ENCODE measurements around the gene NR1H4. TPM values are rescaled to one million over a fixed set of nuclear protein-coding genes. Genes with fewer than 3 reads are reported as not detected.
"Not testable (repeated sequence)": the region's sequence is repeated elsewhere in the genome, so short reads cannot be mapped to it uniquely, and the experiment has no call there.

The NR1H4 gene
- polyA plus RNA-seq, 3 donors, result 0.04 to 0.75 (median 0.67) TPM

GRCh38 chr12:100553936-100554335 is 80.3 kb downstream of the NR1H4 start:
- H3K27ac ChIP-seq (ENCODE audit: low read depth, low read length), result no peak overlapping the region
- 51 to 58% (median 54%) methylated on average over 3 of the region's 3 CpGs for WGBS, 3 donors

GRCh38 chr12:100554608-100555077 is 81.0 kb downstream of the NR1H4 start:
- no peak overlapping the region for H3K27ac ChIP-seq (ENCODE audit: low read depth, low read length)
- 0% methylated on average over 1 of the region's 1 CpG for whole genome bisulfite sequencing, 3 donors

GRCh38 chr12:100555722-100556121 is 82.1 kb downstream of the NR1H4 start:
- H3K27ac ChIP-seq (ENCODE audit: low read depth, low read length), result no peak overlapping the region
- WGBS, 3 donors, result 46 to 50% (median 47%) methylated on average over 2 of the region's 2 CpGs

GRCh38 chr12:100557357-100557756 is 83.7 kb downstream of the NR1H4 start:
- 92 to 96% (median 96%) methylated on average over 2 of the region's 2 CpGs for WGBS, 3 donors
- H3K27ac ChIP-seq (ENCODE audit: low read depth, low read length), result no peak overlapping the region

GRCh38 chr12:100559261-100559660 is 85.6 kb downstream of the NR1H4 start:
- WGBS, 3 donors, result 92 to 100% (median 96%) methylated on average over 5 to 21 of the region's 21 CpGs
- H3K27ac ChIP-seq (ENCODE audit: low read depth, low read length), result not testable (repeated sequence)

GRCh38 chr12:100564090-100564489 is 90.4 kb downstream of the NR1H4 start:
- WGBS, 3 donors, result 38 to 72% (median 45%) methylated on average over 2 of the region's 2 CpGs
- H3K27ac ChIP-seq (ENCODE audit: low read depth, low read length), result no peak overlapping the region

- no peak overlapping the region for H3K27ac ChIP-seq (ENCODE audit: low read depth, low read length)
- 83 to 92% (median 88%) methylated on average over 6 of the region's 6 CpGs for WGBS, 3 donors
Observed at GRCh38 chr12:100564905-100565467, 91.3 kb downstream of the NR1H4 start.

- WGBS, 3 donors, result 62 to 67% (median 66%) methylated on average over 3 of the region's 3 CpGs
- no peak overlapping the region for H3K27ac ChIP-seq (ENCODE audit: low read depth, low read length)
Observed at GRCh38 chr12:100565987-100566545, 92.4 kb downstream of the NR1H4 start.

- no peak overlapping the region for H3K27ac ChIP-seq (ENCODE audit: low read depth, low read length)
- 32 to 35% (median 33%) methylated on average over 3 of the region's 3 CpGs for WGBS, 3 donors
Observed at GRCh38 chr12:100566887-100567637, 93.4 kb downstream of the NR1H4 start.

- no peak overlapping the region for H3K27ac ChIP-seq (ENCODE audit: low read depth, low read length)
Observed at GRCh38 chr12:100567945-100568344, 94.3 kb downstream of the NR1H4 start.

GRCh38 chr12:100572184-100572583 is 98.5 kb downstream of the NR1H4 start:
- H3K27ac ChIP-seq (ENCODE audit: low read depth, low read length), result no peak overlapping the region
- 93 to 99% (median 98%) methylated on average over 3 of the region's 3 CpGs for WGBS, 3 donors

GRCh38 chr12:100573292-100574186 is 99.9 kb downstream of the NR1H4 start, which contains the start of gene GAS2L3:
Gene GAS2L3 (plus strand): TSS chr12:100573684. CDS start chr12:100594905, 21,221 bp downstream.
- H3K27ac ChIP-seq (ENCODE audit: low read depth, low read length), result no peak within 1 kb of the TSS
- WGBS, 3 donors, result 1 to 2% (median 2%) methylated on average over 69 to 70 of the region's 70 CpGs

GRCh38 chr12:100574187-100575074 is 100.8 kb downstream of the NR1H4 start:
- WGBS, 3 donors, result 10 to 16% (median 16%) methylated on average over 15 of the region's 15 CpGs
- H3K27ac ChIP-seq (ENCODE audit: low read depth, low read length), result no peak overlapping the region

- WGBS, 3 donors, result 70 to 74% (median 70%) methylated on average over 3 of the region's 3 CpGs
- H3K27ac ChIP-seq (ENCODE audit: low read depth, low read length), result no peak overlapping the region
Observed at GRCh38 chr12:100576331-100577036, 102.8 kb downstream of the NR1H4 start.

GRCh38 chr12:100578923-100579322 is 105.3 kb downstream of the NR1H4 start:
- no peak overlapping the region for H3K27ac ChIP-seq (ENCODE audit: low read depth, low read length)
- WGBS, 3 donors, result 89 to 97% (median 97%) methylated on average over 5 of the region's 5 CpGs

- no peak overlapping the region for H3K27ac ChIP-seq (ENCODE audit: low read depth, low read length)
- WGBS, 3 donors, result 48 to 97% (median 51%) methylated on average over 2 of the region's 2 CpGs
Observed at GRCh38 chr12:100579844-100580243, 106.2 kb downstream of the NR1H4 start.

- no peak overlapping the region for H3K27ac ChIP-seq (ENCODE audit: low read depth, low read length)
- WGBS, 3 donors, result 71 to 89% (median 73%) methylated on average over 3 of the region's 3 CpGs
Observed at GRCh38 chr12:100584256-100584655, 110.6 kb downstream of the NR1H4 start.

Measured in adipose tissue (tissue), 3 donors.